GM18951 (cell line): ENCODE results near the gene SFMBT2.

Source experiments
- POLR2A ChIP-seq: IDR thresholded peaks from 4 replicates; pipeline ENCODE4 v1.6.1; 2011; ENCODE audit warnings: mild to moderate bottlenecking; ENCODE audit not compliant: insufficient read length, insufficient read depth; ENCODE audit errors: extremely low read depth
- in situ Hi-C: fragments of 300-500 bp; cut with MboI; formaldehyde crosslinking; loops from one replicate; pipeline ENCODE4 v1.12.0; 2022; ENCODE audit warnings: low sequenced_read_pairs, mixed read lengths, inconsistent platforms; ENCODE audit not compliant: unreplicated experiment

The SFMBT2 gene

DNA sequence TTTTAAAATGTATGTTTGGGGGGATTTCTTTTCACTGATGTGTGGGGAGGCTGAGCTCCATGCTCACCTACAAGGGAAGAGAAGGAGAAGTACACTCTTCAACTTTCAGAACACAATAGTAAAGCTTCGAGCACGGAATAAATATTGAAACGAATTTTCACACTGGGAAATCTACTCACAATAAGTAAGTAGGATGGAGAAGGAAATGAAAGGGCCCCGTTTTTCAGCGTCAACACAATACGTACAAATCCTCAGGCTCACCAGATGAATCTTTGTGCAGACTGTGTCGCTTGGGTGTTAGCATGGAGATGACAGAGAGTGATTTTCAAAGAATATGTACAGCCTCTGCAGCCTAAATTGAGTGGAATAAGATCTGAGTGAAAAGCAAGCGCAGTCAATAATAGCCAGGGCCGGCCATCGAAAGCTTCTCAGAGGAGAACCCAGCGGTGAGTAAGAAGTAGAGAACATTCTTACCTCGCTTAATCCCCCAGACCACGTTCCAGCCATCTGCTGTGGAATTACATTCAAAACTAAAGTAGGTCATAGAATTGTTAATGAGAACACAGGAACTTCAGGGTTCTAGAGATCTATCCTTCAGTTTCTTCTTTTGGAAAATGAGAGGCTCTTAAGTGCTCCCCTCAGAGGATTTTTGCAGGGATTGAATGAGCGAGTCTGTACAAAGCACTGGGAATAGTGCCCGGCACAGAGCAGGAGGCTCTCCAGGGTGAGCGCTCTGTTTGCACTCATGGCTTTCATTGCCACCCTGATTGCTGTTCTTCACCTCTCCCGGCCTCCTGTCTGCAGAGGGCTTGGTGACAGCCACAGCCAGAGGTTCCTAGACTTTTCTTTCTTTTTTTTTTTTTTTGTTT lies 292.8 kb downstream of the SFMBT2 start:
- in situ Hi-C loops, result loop anchor here (10.0 kb wide), 1 partner anchor 297 kb away; the partner anchor contains the start of gene SFMBT2
- TF ChIP-seq POLR2A, result no peak

DNA sequence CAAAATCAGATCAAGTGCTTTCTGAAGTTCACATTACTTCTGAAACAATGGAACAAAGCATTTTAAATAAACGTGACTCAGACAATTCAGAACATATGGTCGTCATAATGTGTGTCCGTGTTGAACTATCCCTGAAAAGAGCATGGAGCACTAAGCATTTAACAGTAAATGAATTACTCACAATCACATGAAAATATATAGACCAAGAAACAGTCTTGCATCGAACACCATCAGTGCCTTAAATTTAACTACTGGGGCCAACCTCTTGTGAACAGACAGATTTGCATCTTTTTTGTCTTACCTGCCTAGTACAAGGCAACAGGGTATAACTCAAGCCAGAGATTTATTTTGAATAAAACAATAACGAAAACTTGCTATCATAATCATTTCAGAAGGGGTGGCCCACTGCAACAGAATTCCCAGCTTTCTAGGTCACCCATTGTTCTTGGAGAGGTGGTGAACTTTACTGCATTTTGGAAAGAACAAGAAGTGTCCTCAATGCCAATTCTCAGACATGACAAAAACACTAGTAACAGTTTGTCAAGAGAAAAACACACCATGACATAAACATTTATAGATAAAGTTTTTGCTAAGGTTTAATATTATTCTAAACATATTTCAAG lies 293.5 kb downstream of the SFMBT2 start:
- TF ChIP-seq POLR2A, result no peak
- in situ Hi-C loops, result loop anchor here (10.0 kb wide), 1 partner anchor 298 kb away; the partner anchor contains the start of gene SFMBT2

DNA sequence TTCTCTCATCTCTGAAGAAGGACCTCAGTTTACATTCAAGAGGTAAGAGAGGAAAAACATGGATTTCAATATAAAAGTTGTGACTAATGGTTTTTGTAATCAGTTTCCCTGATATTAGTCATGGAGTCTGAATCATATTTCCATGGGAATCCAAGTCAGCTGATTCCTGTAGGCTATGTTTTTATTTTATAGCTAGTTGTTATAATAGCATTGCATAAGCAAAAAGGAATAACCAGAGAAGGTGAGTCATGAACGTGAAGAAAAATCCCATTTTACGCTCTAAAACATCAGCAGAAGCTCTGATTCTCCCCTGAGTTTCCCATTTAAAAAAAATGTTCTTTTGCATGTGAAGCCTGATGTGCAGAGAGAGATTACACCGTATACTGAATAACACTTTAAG lies 299.3 kb downstream of the SFMBT2 start:
- TF ChIP-seq POLR2A, result no peak
- in situ Hi-C loops, result loop anchor here (10.0 kb wide), 1 partner anchor 303 kb away; the partner anchor contains the start of gene SFMBT2

DNA sequence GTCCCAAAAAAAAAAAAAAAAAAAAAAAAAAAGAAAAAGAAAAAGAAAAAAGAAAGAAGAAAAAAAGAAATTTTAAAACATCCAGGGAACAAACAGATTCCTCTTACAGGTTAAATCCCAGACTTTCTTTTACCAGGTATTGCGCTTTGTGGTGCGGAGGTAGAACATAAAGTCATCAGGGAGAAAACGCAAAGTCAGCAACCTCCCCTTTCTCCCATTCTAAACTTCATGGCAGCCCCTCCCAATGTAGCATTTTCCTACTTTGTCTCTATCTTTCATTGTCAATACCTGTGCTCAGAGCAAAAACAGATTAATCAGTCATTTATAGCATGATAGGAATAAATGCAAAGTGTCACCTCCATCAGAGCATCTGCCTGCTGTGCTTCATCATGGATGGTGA lies 299.7 kb downstream of the SFMBT2 start:
- in situ Hi-C loops, result loop anchor here (10.0 kb wide), 1 partner anchor 304 kb away; the partner anchor contains the start of gene SFMBT2
- no peak for TF ChIP-seq POLR2A
